Measurements from ENCODE around the gene RASAL2. TPM values are rescaled to one million over a fixed set of nuclear protein-coding genes. Genes with fewer than 3 reads are reported as not detected.

Gene RASAL2
- total and polyA plus RNA-seq, 11 donors, result 6.2 to 112 (median 39.9) TPM

DNA sequence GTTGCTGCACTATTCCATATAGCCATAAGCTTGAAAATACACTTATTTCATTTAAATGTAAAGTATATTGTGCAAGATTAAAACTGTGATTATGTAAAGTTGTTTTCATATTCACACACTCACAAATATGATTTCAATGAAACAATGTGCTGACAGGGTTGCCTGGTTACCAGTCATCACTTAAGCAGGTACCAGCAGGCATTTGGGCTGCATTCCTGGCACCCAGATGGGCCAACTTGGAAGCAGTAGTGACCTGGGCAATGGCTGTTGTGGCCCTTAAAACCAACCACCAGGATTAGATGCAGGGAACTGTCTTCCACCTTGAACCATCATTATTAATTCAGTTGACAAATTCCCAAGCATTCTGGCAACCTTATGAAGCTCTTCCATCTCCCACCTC lies 45.0 kb upstream of the RASAL2 start:
- ATAC-seq, result no peak
- intact Hi-C loops (cut with DNase I), result no loop called here
- DNase-seq, result no peak

DNA sequence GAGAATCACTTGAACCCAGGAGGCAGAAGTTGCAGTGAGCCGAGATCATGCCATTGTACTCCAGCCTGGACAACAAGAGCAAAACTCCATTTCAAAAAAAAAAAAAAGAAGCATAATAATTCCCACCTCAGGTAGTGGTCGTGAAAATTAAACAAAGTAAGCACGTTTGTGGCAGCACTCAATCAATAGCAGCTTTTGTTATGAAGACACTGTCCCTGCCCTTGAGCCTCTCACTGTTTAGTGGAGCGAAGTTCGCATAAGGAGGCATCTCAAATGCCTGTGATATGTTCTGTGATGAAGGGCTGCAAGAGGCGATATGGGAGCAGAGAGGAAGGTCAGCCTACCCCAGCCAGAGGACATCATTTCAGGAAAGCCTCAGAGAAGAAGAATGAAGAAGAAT lies 43.8 kb upstream of the RASAL2 start:
- ATAC-seq (no peak), DNase-seq (no peak)
- 87 to 89% (median 88%) methylated on average over 6 of the region's 6 CpGs for WGBS, 4 donors
- intact Hi-C loops (cut with DNase I), result loop anchor here in 6 of 10 donors (5.0 to 10.0 kb wide), 4 partner anchors 85 to 142 kb away; no protein-coding TSS in a partner anchor
- TF ChIP-seq, protein P1, sequence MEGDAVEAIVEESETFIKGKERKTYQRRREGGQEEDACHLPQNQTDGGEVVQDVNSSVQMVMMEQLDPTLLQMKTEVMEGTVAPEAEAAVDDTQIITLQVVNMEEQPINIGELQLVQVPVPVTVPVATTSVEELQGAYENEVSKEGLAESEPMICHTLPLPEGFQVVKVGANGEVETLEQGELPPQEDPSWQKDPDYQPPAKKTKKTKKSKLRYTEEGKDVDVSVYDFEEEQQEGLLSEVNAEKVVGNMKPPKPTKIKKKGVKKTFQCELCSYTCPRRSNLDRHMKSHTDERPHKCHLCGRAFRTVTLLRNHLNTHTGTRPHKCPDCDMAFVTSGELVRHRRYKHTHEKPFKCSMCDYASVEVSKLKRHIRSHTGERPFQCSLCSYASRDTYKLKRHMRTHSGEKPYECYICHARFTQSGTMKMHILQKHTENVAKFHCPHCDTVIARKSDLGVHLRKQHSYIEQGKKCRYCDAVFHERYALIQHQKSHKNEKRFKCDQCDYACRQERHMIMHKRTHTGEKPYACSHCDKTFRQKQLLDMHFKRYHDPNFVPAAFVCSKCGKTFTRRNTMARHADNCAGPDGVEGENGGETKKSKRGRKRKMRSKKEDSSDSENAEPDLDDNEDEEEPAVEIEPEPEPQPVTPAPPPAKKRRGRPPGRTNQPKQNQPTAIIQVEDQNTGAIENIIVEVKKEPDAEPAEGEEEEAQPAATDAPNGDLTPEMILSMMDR (IDR thresholded peaks at IDR 0.05), result no peak
- no peak for TF ChIP-seq POLR2A (IDR thresholded peaks at IDR 0.05)
- Histone ChIP-seq H3K36me3 (no peaks in the 10 kb centered on the region), H3K4me1 (peaks cover 0 to 29% (median 10%) of the 10 kb centered on the region in 12 donors), H3K4me3 (no peak overlapping the region), H3K27me3 (no peaks in the 10 kb centered on the region), H3K27ac (no peak overlapping the region), H3K9me3 (no peaks in the 10 kb centered on the region)

More for the DNA sequence above, 45.0 kb upstream of the RASAL2 start:
- H3K4me1 ChIP-seq, result peaks cover 0 to 26% (median 5%) of the 10 kb centered on the region in 12 donors
- H3K27me3 ChIP-seq, result no peaks in the 10 kb centered on the region
- no peak overlapping the region for H3K27ac ChIP-seq
- H3K36me3 ChIP-seq, result no peaks in the 10 kb centered on the region
- peaks cover 0 to 6% (median 0%) of the 10 kb centered on the region in 12 donors for H3K9me3 ChIP-seq
- no peak overlapping the region for H3K4me3 ChIP-seq
- TF ChIP-seq POLR2A (IDR thresholded peaks at IDR 0.05), result no peak
- TF ChIP-seq, protein P1 (IDR thresholded peaks at IDR 0.05), result no peak

DNA sequence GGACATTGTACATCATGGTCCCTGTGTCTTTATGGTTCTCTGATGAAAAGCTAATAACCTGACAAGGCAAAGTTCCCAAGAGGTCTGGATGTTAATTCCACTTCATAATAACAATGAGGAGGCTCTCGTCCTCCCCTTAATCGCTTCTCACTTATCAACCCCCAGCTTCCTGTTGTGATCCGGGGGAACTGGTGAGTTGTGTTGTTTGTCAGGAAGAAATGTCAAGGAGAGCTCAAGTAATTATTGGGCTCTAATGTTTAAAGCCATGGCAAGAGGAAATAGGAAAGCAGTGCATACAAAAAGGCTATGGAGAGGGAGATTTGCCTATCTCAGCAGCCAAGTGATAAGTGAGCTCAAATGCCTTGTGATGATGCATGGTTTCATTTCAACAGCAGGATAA lies 42.8 kb upstream of the RASAL2 start:
- ATAC-seq, result peak in 1 of 4 donors; percentile 40
- WGBS, 4 donors, result 34 to 51% (median 43%) methylated on average over 3 of the region's 3 CpGs
- Histone ChIP-seq H3K4me1 (peaks cover 3 to 39% (median 19%) of the 10 kb centered on the region in 12 donors), H3K27me3 (no peaks in the 10 kb centered on the region), H3K9me3 (no peaks in the 10 kb centered on the region), H3K4me3 (no peak overlapping the region), H3K36me3 (no peaks in the 10 kb centered on the region), H3K27ac (peak overlapping the region in 8 of 12 donors; percentile 0 to 67 (median 47))
- TF ChIP-seq POLR2A (IDR thresholded peaks at IDR 0.05), result no peak
- TF ChIP-seq, protein P1 (IDR thresholded peaks at IDR 0.05), result no peak
- DNase-seq, result no peak
- intact Hi-C loops (cut with DNase I), result loop anchor here in 6 of 10 donors (5.0 to 10.0 kb wide), 4 partner anchors 84 to 141 kb away; no protein-coding TSS in a partner anchor

DNA sequence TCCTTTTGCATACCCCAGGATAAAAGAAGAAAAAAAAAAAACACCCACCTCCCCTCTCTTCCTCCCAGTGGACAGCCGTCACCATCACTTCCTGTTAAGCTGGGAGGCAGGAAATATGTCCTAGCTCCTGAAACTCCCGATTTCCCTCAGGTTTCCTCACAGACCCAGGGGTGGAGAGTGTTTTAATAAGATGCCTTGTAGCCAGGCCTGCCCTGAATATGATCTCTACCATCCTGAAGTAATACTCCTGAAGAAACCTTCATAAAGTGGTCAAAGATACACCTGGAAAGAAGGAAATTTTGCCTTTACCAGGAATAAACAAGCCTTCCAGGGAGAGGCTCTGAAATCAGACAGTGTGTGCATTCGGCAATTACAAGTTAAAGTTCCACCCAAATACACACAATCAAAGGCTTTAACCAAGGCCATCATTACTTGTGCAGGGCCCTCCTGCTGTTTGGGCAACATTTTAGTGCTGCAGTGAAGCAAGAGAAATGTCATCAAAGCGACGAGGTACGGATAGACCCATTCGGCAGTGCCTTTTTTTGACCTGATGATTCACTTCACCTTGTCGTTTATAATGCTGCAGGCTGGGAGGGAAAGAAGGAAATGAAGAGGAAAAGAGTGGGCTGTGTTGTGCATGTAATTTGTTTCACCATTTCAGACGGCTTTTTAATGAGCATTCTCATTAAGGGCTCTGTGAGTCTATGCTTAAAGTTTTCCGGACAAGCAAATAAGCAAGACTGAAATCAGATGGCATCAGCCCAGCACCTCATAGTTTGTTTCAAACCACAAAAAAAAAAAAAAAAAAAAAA lies 41.0 kb upstream of the RASAL2 start:
- Histone ChIP-seq H3K9me3 (no peaks in the 10 kb centered on the region), H3K27ac (peak overlapping the region; percentile 50 to 85 (median 76)), H3K36me3 (no peaks in the 10 kb centered on the region), H3K4me1 (peaks cover 13 to 57% (median 37%) of the 10 kb centered on the region in 12 donors), H3K27me3 (no peaks in the 10 kb centered on the region), H3K4me3 (peak overlapping the region in 1 of 12 donors; percentile 8)
- ATAC-seq (peak in 1 of 4 donors; percentile 57), DNase-seq (peak in 1 of 5 donors; percentile 33)
- intact Hi-C loops (cut with DNase I), result loop anchor here in 6 of 10 donors (5.0 to 10.0 kb wide), 4 partner anchors 82 to 139 kb away; no protein-coding TSS in a partner anchor
- WGBS, 4 donors, result 52 to 65% (median 53%) methylated on average over 10 of the region's 10 CpGs
- TF ChIP-seq POLR2A (IDR thresholded peaks at IDR 0.05), result no peak
- TF ChIP-seq, protein P1 (IDR thresholded peaks at IDR 0.05), result no peak
